H1 (cell line): ENCODE measurements around the gene C3orf62. TPM values are rescaled to one million over a fixed set of nuclear protein-coding genes. Genes with fewer than 3 reads are reported as not detected.

Source experiments
- USF2 ChIP-seq: IDR thresholded peaks from 2 replicates; pipeline ENCODE4 v1.6.1; 2011; ENCODE audit warnings: low read length, improper control_type of control experiment
- polyA plus RNA-seq, 7 experiments: library from polyadenylated mRNA; depleted of rRNA in 3 of 7; stranded (reverse) in 5 of 7; unstranded in 2 of 7; fragments of >200 nt in 5 of 7; fragments of 200-250 nt in 2 of 7; gene quantifications; 1 replicate in 5 of 7; 2 replicates in 1 of 7; 4 replicates in 1 of 7; pipeline versions ENCODE4 v1.2.1 to v1.2.3, GENCODE V29; 2011 to 2013; ENCODE audit warnings: missing spikeins in 2 of 7, mixed read lengths in 2 of 7
- total RNA-seq: library from RNA; stranded (reverse); fragmentation: NEBNext Ultra II Directional; extraction: Animal tissue kit (Norgen Biotek cat#: 25700); gene quantifications from 2 replicates; pipeline ENCODE4 v1.2.1, GENCODE V29; 2021

Gene C3orf62
- total and polyA plus RNA-seq, 2 of the 8 experiments (the other 6 are each of a cell fraction or from before 2014, with no cell fraction given), result 1.1 to 3.0 TPM

GRCh38 chr3:49283997-49284396, 7.0 kb upstream of the C3orf62 start (continued):
- TF ChIP-seq USF2, result no peak
